ENCODE measurements around the gene TRAPPC11.

TRAPPC11 gene

DNA sequence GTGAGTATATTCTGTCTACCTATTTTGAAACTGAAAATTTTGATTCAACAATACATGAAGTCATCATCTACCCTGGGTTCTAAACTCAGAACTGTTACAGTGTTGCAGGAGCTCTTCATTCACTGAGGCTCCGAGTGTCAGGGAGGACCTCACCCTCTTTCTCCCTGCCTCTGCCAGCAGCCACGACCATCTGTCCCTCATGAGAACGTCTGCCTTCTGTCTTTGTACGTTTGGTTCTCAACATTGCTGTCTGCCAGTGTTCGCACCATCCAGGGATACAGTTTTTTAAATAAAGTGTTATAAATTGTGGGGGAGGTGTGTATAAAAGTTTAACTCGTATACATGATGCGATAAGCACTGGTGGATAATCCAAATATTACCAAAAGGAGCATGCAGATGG, 55.5 kb downstream of the TRAPPC11 start:
- DNase-seq, result no peak
- 90% methylated on average over 7 of the region's 7 CpGs for WGBS
- Histone ChIP-seq H3K4me3 (ENCODE audit: insufficient read depth in 1 of 2, low read depth in 1 of 2, low read length in 2 of 2) (no peak overlapping the region), H3K23ac (ENCODE audit: low read length in 2 of 2) (no peak overlapping the region), H2AFZ (ENCODE audit: low read depth, low read length) (no peak overlapping the region), H2BK5ac (ENCODE audit: low read depth, low read length, poor library complexity, severe bottlenecking) (no peak overlapping the region), H2BK12ac (ENCODE audit: low read length in 2 of 2) (no peak overlapping the region), H3K18ac (ENCODE audit: low read depth in 1 of 2, low read length in 2 of 2) (no peak overlapping the region), H3K27ac (ENCODE audit: low read length, poor library complexity, severe bottlenecking) (no peak overlapping the region), H2AK5ac (ENCODE audit: low read length, severe bottlenecking) (no peak overlapping the region), H4K8ac (ENCODE audit: low read length) (no peak overlapping the region), H3K4ac (ENCODE audit: low read depth in 1 of 2, low read length in 2 of 2) (no peak overlapping the region), H3K9me3 (ENCODE audit: control insufficient read depth, low read length) (no peaks in the 10 kb centered on the region), H4K91ac (ENCODE audit: low read length) (no peak overlapping the region), H3K14ac (ENCODE audit: low read length in 2 of 2) (no peak overlapping the region), H3K27me3 (ENCODE audit: control insufficient read depth in 1 of 2, insufficient read depth in 1 of 2, low read length in 2 of 2) (no peaks in the 10 kb centered on the region), H2BK120ac (ENCODE audit: low read depth, low read length) (no peak overlapping the region), H3K4me2 (ENCODE audit: low read length, poor library complexity, severe bottlenecking) (no peak overlapping the region), H3K9ac (ENCODE audit: low read length) (no peak overlapping the region), H3K36me3 (ENCODE audit: control insufficient read depth in 1 of 2, insufficient read depth in 2 of 2, low read depth in 1 of 2, low read length in 2 of 2) (peaks cover 8 to 47% of the 10 kb centered on the region in 2 experiments), H3K79me1 (replicated peaks; ENCODE audit: low read length, poor library complexity, severe bottlenecking) (no peaks in the 10 kb centered on the region), H3K4me1 (ENCODE audit: control insufficient read depth, insufficient read depth, low read depth, low read length) (no peaks in the 10 kb centered on the region), H2BK15ac (ENCODE audit: low read depth, poor library complexity, severe bottlenecking) (no peak overlapping the region)

DNA sequence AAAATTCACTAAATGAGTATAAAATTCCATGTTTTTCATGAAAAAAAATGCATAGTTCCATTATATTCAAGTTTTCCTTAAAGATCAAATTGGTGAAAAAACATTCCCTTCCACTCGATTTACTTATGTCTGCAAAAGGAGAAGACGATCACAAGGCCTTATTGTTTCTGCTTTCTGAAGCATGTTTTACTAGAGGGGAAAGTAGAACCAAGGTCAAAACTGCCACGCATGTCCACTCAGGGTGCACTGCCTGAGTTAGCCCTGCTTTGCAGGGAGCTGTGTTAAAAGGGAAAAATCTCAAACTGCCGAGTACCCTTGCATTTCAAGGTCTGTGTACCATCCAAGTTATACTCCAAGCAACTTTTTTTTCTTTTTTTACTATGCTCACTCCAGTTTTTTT, 57.2 kb downstream of the TRAPPC11 start:
- Histone ChIP-seq H4K8ac (ENCODE audit: low read length) (no peak overlapping the region), H3K23ac (ENCODE audit: low read length in 2 of 2) (no peak overlapping the region), H2BK15ac (ENCODE audit: low read depth, poor library complexity, severe bottlenecking) (no peak overlapping the region), H4K91ac (ENCODE audit: low read length) (no peak overlapping the region), H3K9ac (ENCODE audit: low read length) (no peak overlapping the region), H3K79me1 (replicated peaks; ENCODE audit: low read length, poor library complexity, severe bottlenecking) (no peaks in the 10 kb centered on the region), H3K4me1 (ENCODE audit: control insufficient read depth, insufficient read depth, low read depth, low read length) (peaks cover 1% of the 10 kb centered on the region), H3K36me3 (ENCODE audit: control insufficient read depth in 1 of 2, insufficient read depth in 2 of 2, low read depth in 1 of 2, low read length in 2 of 2) (peaks cover 3 to 36% of the 10 kb centered on the region in 2 experiments), H2AK5ac (ENCODE audit: low read length, severe bottlenecking) (no peak overlapping the region), H3K18ac (ENCODE audit: low read depth in 1 of 2, low read length in 2 of 2) (no peak overlapping the region), H3K9me3 (ENCODE audit: control insufficient read depth, low read length) (no peaks in the 10 kb centered on the region), H2BK120ac (ENCODE audit: low read depth, low read length) (no peak overlapping the region), H2BK5ac (ENCODE audit: low read depth, low read length, poor library complexity, severe bottlenecking) (no peak overlapping the region), H2BK12ac (ENCODE audit: low read length in 2 of 2) (no peak overlapping the region), H3K4me3 (ENCODE audit: insufficient read depth in 1 of 2, low read depth in 1 of 2, low read length in 2 of 2) (no peak overlapping the region), H3K4me2 (ENCODE audit: low read length, poor library complexity, severe bottlenecking) (no peak overlapping the region), H3K27ac (ENCODE audit: low read length, poor library complexity, severe bottlenecking) (no peak overlapping the region), H3K4ac (ENCODE audit: low read depth in 1 of 2, low read length in 2 of 2) (no peak overlapping the region), H2AFZ (ENCODE audit: low read depth, low read length) (no peak overlapping the region), H3K14ac (ENCODE audit: low read length in 2 of 2) (no peak overlapping the region), H3K27me3 (ENCODE audit: control insufficient read depth in 1 of 2, insufficient read depth in 1 of 2, low read length in 2 of 2) (no peaks in the 10 kb centered on the region)
- WGBS, result 98% methylated on average over 4 of the region's 4 CpGs
- DNase-seq, result no peak

DNA sequence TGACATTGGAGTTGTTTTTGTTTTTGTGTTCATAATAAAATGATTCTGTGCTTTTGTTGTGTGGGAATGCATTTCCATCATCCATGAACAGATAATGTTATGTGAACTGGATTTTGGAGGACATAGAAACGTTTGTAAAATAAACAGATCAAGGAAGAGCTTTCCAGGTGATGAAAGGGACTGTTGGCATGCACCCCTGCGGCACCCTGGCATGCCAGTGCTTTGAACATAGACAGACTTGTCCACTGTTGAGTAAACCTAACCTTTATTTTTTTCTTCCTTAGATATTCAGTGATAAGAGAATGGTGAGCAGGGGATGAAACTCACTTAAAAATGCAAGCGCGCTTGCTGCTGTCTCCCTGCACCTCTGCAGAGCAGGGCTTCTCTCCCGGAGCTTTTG, 59.8 kb downstream of the TRAPPC11 start:
- Histone ChIP-seq H3K79me1 (replicated peaks; ENCODE audit: low read length, poor library complexity, severe bottlenecking) (no peaks in the 10 kb centered on the region), H2AK5ac (ENCODE audit: low read length, severe bottlenecking) (no peak overlapping the region), H3K23ac (ENCODE audit: low read length in 2 of 2) (no peak overlapping the region), H2BK120ac (ENCODE audit: low read depth, low read length) (no peak overlapping the region), H3K27me3 (ENCODE audit: control insufficient read depth in 1 of 2, insufficient read depth in 1 of 2, low read length in 2 of 2) (peaks cover 0 to 7% of the 10 kb centered on the region in 2 experiments), H2BK12ac (ENCODE audit: low read length in 2 of 2) (no peak overlapping the region), H2BK5ac (ENCODE audit: low read depth, low read length, poor library complexity, severe bottlenecking) (no peak overlapping the region), H4K8ac (ENCODE audit: low read length) (no peak overlapping the region), H3K4me3 (ENCODE audit: insufficient read depth in 1 of 2, low read depth in 1 of 2, low read length in 2 of 2) (no peak overlapping the region), H3K14ac (ENCODE audit: low read length in 2 of 2) (no peak overlapping the region), H3K4ac (ENCODE audit: low read depth in 1 of 2, low read length in 2 of 2) (no peak overlapping the region), H3K4me1 (ENCODE audit: control insufficient read depth, insufficient read depth, low read depth, low read length) (peaks cover 9% of the 10 kb centered on the region), H3K36me3 (ENCODE audit: control insufficient read depth in 1 of 2, insufficient read depth in 2 of 2, low read depth in 1 of 2, low read length in 2 of 2) (peaks cover 3 to 11% of the 10 kb centered on the region in 2 experiments), H3K9me3 (ENCODE audit: control insufficient read depth, low read length) (no peaks in the 10 kb centered on the region), H2AFZ (ENCODE audit: low read depth, low read length) (no peak overlapping the region), H4K91ac (ENCODE audit: low read length) (no peak overlapping the region), H3K27ac (ENCODE audit: low read length, poor library complexity, severe bottlenecking) (no peak overlapping the region), H3K9ac (ENCODE audit: low read length) (no peak overlapping the region), H3K4me2 (ENCODE audit: low read length, poor library complexity, severe bottlenecking) (no peak overlapping the region), H2BK15ac (ENCODE audit: low read depth, poor library complexity, severe bottlenecking) (no peak overlapping the region), H3K18ac (ENCODE audit: low read depth in 1 of 2, low read length in 2 of 2) (no peak overlapping the region)
- no peak for DNase-seq
- WGBS, result 79% methylated on average over 3 of the region's 5 CpGs

DNA sequence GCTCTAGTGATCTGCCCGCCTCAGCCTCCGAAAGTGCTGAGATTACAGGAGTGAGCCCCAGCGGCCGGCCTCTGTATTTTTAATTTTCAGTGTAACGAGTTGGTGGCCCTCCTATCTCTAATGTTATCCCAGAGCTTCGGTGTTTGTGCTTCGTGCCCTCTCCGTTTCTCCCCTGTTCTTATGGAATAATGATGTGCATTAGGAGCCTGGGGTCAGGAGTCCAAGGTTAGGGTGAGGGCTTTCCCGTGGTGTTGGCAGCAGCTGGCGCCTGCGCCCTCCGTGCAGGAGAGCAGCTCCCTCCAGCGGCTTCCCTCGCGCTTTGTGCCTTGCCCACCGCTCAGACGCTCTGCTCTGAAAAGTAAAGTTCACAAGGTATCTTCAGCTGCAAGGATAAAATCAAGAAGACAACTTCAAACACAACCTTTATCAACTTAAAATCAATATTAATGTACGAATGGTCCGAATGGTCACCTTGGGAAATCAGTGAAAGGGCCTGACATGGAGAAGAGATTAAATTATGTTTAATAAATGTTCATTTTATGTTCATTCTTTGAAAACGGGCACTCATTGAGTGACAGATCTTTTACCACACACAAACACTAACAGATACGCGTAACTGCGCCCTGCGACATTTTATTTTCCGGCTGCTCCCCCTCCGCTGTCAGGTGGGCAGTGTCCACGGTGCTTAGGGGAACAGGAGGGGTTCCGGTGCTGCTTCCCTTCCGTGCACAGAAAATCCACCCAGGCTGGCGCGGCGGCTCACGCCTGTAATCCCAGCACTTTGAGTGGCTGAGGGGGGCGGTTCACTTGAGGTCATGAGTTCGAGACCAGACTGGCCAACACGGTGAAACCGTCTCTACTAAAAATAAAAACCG, 62.4 kb downstream of the TRAPPC11 start:
- DNase-seq, result no peak
- Histone ChIP-seq H3K4ac (ENCODE audit: low read depth in 1 of 2, low read length in 2 of 2) (no peak overlapping the region), H3K36me3 (ENCODE audit: control insufficient read depth in 1 of 2, insufficient read depth in 2 of 2, low read depth in 1 of 2, low read length in 2 of 2) (no peaks in the 10 kb centered on the region), H3K4me3 (ENCODE audit: insufficient read depth in 1 of 2, low read depth in 1 of 2, low read length in 2 of 2) (peak overlapping the region in 1 of 2 experiments; percentile 65), H3K9ac (ENCODE audit: low read length) (peak overlapping the region; percentile 41), H3K14ac (ENCODE audit: low read length in 2 of 2) (no peak overlapping the region), H3K27ac (ENCODE audit: low read length, poor library complexity, severe bottlenecking) (no peak overlapping the region), H4K91ac (ENCODE audit: low read length) (no peak overlapping the region), H3K4me2 (ENCODE audit: low read length, poor library complexity, severe bottlenecking) (no peak overlapping the region), H3K23ac (ENCODE audit: low read length in 2 of 2) (no peak overlapping the region), H2BK12ac (ENCODE audit: low read length in 2 of 2) (no peak overlapping the region), H3K4me1 (ENCODE audit: control insufficient read depth, insufficient read depth, low read depth, low read length) (peaks cover 9% of the 10 kb centered on the region), H3K18ac (ENCODE audit: low read depth in 1 of 2, low read length in 2 of 2) (no peak overlapping the region), H3K27me3 (ENCODE audit: control insufficient read depth in 1 of 2, insufficient read depth in 1 of 2, low read length in 2 of 2) (peaks cover 0 to 7% of the 10 kb centered on the region in 2 experiments), H2BK5ac (ENCODE audit: low read depth, low read length, poor library complexity, severe bottlenecking) (no peak overlapping the region), H2AK5ac (ENCODE audit: low read length, severe bottlenecking) (no peak overlapping the region), H2BK120ac (ENCODE audit: low read depth, low read length) (no peak overlapping the region), H2BK15ac (ENCODE audit: low read depth, poor library complexity, severe bottlenecking) (no peak overlapping the region), H4K8ac (ENCODE audit: low read length) (no peak overlapping the region), H3K79me1 (replicated peaks; ENCODE audit: low read length, poor library complexity, severe bottlenecking) (no peaks in the 10 kb centered on the region), H3K9me3 (ENCODE audit: control insufficient read depth, low read length) (no peaks in the 10 kb centered on the region), H2AFZ (ENCODE audit: low read depth, low read length) (no peak overlapping the region)
- 86% methylated on average over 36 of the region's 38 CpGs for WGBS

All from mesenchymal stem cell (in vitro differentiated cells and primary cell).